Caki2 (cell line): ENCODE data around the gene TMEM120B. TPM values are rescaled to one million over a fixed set of nuclear protein-coding genes. Genes with fewer than 3 reads are reported as not detected.
"Not testable (repeated sequence)": the region's sequence is repeated elsewhere in the genome, so short reads cannot be mapped to it uniquely, and the experiment has no call there.

Experiments used
- DNase-seq: peaks from one replicate; pipeline ENCODE4 v3.0.0-alpha.2; 2015; ENCODE audit warnings: low read depth
- in situ Hi-C: cut with HindIII; loops from 2 replicates; pipeline ENCODE4 v1.10.0; 2016; ENCODE audit warnings: low sequenced_read_pairs, low pct_unique_long_range_greater_than_20kb, mixed read lengths
- total RNA-seq: library from RNA; depleted of rRNA; stranded (reverse); fragments of >200 nt; shearing (Covaris generic); gene quantifications from 2 replicates; pipeline ENCODE4 v1.2.3, GENCODE V29; 2014; ENCODE audit warnings: low replicate concordance

The TMEM120B gene
- total RNA-seq, 1 experiment from 2014 or later, result 9.6 TPM

DNA sequence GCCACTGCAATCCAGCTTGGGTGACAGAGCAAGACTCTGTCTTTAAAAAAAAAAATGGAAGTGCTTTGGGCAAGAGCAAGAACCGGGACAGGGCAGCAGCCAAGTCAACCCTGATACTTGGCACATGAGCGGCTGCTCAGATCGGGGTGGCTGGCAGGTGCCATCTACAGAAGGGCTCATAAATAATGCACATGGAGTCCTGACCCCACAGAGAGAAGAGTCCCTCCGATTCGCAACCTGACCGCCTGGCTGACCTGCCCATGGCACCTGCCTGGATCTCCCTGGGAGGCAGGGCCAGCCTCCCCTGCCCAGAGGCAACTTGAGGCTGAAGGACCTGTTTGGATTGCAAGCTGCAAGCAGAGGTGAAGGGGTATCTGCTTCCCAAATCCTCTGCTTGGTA is 9.6 kb upstream of the TMEM120B start:
- DNase-seq, result no peak
- in situ Hi-C loops, result no loop called here

DNA sequence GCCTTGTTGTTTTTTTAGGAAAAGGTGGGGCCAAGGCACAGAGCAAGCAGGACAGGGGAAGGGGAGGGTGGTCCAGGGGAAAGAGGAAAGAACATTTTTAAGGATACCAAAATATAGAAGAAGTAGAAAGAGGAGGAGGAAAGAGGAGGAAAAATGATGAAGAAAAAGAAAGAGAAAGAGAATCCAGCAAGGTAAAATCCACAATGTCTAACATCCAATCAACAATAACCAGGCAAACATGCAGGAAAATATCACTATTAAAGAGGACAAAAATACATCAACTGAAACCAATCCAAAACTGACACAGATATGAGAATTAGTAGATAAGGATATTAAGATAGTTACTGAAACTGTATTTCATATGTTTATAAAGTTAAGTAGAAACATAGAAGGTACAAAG is 7.0 kb upstream of the TMEM120B start:
- in situ Hi-C loops, result no loop called here
- DNase-seq, result no peak

GRCh38 chr12:121708313-121709063 is 4.1 kb upstream of the TMEM120B start:
- in situ Hi-C loops, result no loop called here

DNA sequence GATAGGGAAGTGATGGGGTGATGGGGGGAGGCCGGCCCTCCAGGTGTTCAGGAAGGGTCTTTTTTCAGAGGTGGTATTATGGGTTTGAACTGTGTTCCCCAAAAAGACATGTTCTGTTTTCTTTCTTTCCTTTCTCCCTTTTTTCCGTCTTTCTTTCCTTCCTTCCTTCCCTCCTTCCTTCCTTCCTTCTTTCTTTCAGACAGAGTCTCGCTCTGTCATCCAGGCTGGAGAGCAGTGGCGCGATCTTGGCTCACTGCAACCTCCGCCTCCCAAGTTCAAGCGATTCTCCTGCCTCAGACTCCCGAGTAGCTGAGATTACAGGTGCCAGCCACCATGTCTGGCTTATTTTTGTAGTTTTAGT is 3.5 kb upstream of the TMEM120B start:
- DNase-seq, in situ Hi-C loops: not testable (repeated sequence)

More at GRCh38 chr12:121708313-121709063, 4.1 kb upstream of the TMEM120B start:
- no peak for DNase-seq

DNA sequence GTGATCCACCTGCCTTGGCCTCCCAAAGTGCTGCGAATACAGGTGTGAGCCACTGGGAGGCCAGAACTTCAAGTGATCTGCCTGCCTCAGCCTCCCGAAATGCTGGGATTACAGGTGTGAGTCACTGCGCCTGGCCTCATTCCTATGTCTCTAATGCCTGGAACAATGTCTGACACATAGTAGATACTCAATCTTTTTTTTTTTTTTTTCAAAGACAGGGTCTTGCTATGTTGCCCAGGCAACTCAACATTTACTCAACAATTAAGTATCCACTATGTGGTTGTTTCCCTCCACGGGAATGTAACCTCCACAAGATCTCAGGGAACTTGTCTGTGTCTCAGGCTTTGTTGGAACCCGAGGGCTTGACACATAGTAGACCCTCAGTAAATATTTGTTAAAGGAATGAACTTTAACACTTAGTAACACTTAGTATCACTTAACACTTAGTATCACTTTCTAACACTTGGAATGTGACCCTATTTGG is 3.0 kb upstream of the TMEM120B start:
- peak; percentile 77 for DNase-seq
- in situ Hi-C loops, result no loop called here

DNA sequence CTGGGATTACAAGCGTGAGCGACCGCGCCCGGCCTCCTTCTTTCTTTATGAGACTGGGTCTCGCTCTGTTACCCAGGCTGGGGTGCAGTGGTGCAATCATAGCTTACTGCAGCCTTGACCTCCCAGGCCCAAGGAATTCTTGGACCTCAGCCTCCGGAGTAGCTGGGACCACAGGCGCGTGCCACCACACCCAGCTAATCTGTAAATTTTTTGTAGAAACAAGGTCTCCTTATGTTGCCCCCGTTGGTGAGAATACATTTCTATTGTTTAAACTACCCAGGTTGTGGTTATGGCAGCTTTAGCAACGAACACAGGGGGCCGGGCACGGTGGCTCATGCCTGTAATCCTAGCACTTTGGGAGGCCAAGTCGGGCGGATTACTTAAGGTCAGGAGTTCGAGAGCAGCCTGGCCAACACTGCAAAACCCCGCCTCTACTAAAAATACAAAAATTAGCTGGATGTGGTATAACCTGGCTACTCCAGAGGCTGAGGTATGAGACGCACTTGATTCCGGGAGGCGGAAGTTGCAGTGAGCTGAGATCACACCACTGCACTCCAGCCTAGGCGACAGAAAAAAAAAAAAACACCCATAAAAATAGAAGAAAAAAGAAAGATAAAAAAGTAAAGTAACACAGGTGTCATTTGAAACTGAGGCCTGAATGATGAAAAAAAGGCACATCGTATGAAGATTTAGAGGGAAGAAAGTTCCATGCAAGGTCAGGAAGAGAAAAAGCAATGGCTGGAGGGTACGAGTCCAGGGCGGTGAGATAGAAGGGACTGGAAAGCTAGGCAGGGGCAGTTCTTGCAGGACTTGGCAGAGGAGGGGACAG is 977 bp upstream of the TMEM120B start:
- in situ Hi-C loops, result no loop called here
- peak; percentile 53 for DNase-seq

- in situ Hi-C loops, result no loop called here
- no peak for DNase-seq
Measured at GRCh38 chr12:121712190-121712460, 427 bp upstream of the TMEM120B start.

DNA sequence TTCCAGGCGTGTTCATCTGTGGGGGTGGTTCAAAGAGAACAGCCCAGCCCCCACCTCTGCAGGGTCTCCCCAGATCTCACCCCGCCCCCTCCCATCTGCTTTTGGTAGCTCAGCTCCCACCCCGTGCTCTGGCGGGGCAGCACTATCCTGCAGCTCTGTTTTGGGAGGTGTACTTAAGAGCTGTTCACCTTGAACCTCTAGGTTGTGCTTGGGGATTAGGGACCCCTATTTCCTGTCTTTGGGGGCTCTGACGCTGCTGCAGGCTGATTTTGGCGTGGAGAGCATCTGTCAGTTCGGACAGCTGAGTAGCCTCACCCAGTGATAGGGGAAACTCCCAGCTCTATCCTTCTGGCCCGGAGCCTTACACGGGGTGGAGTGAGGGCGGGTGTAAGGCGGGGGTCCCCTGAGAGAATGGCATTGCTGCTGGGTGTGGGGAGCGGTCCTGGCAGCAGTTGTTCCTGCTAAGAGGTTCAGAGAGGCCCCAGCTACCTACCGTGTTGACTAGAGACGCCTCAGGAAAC is 765 bp downstream of the TMEM120B start:
- in situ Hi-C loops, result no loop called here
- no peak for DNase-seq

GRCh38 chr12:121713793-121714192 is 1.2 kb downstream of the TMEM120B start:
- in situ Hi-C loops, result no loop called here
- no peak for DNase-seq

DNA sequence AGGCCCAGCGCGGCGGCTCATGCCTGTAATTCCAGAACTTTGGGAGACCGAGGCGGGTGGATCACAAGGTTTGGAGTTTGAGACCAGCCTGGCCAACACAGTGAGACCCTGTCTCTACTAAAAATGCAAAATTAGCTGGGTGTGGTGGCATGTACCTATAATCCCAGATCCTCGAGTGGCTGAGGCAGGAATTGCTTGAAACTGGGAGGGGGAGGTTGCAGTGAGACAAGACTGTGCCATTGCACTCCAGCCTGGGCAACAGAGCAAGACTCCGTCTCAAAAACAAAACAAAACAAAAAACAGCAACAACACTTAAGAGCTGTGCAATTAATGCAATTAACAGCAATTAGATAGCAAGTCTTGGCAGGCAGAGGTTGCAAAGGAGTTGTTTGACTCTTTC is 2.5 kb downstream of the TMEM120B start:
- in situ Hi-C loops, DNase-seq: not testable (repeated sequence)

DNA sequence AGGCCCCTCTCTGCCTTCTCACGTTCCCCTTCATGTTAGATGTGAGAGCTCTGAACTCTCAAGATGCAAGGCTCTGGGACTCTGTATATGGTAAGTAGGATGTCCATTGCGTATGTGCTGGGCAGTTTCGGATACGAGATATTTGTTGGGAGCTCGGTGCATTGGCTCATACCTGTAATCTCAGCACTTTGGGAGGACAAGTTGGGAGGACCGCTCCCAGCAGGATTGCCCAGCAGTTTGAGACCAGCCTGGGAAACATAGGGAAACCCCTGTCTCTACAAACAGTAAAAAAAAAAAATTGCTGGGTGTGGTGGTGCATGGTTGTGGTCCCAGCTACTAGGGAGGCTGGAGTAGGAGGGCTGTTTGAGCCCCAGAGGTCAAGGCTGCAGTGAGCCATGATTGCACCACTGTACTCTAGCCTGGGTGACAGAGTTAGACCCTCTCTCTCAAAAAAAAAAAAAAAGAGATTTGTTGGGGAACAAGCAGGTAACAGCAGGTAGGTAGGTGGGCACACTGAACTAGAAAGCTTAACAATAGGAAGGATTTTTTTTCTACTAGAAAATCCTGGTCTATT is 3.4 kb downstream of the TMEM120B start:
- DNase-seq, result no peak
- in situ Hi-C loops, result no loop called here

- DNase-seq, result peak; percentile 61
- in situ Hi-C loops, result no loop called here
Measured at GRCh38 chr12:121717041-121717699, 4.6 kb downstream of the TMEM120B start.

DNA sequence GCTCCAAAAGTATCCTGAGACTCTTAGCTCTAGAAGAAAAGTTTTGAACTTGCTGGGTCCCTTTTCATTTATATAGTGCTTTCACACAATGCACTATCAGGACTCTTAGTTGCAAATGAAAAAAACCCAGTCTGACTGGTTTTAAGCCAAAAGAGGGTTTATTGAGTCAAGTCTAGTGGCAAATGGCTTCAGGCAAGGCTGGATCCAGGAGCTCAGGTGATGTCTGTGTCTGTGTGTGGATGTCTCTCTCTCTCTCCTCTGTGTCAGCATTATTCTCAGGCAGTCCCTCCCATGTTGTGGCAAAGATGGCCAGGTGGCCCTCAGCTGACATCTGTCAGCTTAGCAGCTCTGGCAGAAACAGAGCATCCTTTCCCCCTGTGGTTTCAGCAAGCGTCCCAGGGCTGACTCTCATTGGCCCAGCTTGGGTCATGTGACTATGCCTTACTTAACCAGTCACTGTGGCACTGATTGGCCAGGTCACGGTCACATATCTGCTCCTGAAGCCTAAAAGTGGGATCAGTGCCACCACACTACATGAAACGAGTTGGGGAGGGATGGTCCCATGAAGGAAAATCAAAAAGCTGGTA is 6.2 kb downstream of the TMEM120B start:
- in situ Hi-C loops, result no loop called here
- no peak for DNase-seq

DNA sequence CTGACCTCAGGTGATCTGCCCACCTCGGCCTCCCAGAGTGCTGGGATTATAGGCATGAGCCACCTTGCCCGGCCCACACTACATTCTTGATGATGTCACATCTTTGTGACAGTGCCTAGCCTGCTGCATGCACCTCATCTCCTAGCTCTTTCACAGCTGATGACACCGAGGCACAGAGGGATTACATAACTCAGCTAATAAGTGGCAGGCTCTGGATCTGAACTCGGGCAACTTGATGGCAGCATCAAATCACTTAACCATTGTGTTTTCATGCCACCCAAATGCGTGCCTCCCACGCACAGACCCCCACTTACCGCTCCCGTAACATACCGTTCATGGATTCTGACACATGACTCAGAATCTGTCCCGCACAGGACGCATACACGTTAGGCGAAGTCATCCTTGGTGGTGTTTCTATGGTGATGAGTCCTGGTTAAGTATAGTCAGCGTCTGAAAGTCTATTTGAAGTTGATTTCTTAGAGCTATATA is 7.4 kb downstream of the TMEM120B start:
- DNase-seq, result peak; percentile 80
- in situ Hi-C loops, result no loop called here

DNA sequence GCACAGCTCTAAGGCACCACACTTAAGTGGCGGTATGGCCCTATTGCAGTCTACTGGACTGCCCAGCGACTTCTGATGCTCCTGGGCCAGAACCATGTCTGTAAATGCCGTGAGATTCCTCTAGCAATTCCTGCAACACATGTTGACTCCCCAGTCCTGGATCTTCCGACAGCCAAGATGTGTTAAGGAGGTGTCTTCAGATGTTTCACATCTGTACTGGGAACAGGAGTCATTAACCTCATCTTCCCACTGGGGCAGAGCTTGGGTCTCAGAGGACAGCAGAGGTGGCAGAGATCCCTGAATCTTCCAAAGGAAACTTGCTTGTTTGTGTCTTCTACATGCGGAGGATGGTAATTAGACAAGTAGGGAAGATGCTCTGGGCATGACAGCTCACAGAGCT is 8.2 kb downstream of the TMEM120B start:
- no peak for DNase-seq
- in situ Hi-C loops, result no loop called here

DNA sequence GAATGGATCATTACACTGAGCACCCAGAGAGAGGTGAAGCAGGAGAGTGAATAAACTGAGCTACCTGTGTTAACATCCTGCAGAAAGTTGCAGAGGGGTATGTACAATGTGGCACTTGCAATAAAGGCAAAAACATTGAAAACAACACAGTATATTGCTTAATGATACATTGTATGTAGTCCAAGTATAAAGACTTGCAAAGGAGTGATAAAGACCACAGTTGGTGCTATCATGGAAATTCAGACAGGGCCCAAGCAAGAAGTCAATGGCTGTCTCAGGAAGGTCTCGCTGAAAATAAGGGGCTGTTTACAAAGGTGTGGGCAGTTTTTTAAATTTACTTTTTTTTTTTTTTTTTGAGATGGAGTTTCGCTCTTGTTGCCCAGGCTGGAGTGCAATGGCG is 10.0 kb downstream of the TMEM120B start:
- no peak for DNase-seq
- in situ Hi-C loops, result no loop called here

- in situ Hi-C loops, result no loop called here
- DNase-seq, result no peak
Measured at GRCh38 chr12:121723200-121723599, 10.6 kb downstream of the TMEM120B start.

DNA sequence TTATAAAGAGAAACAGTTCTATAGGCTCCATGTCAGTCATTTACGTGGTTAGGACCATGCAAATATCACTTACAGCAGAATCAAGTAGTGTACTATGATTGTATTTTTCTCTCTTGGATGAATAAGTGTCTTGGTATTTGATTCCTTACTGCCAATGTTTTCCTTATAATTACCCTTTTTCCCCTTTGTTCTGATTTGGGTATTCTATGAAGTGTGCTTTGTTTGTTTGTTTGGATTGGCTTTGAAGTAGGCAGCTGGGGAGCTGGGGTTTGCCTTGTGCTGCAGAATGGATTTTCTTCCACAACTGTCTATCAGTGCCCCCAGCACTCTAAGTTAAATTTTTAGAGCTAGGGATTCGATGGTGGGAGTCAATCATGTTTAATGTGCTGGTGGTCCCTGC is 12.4 kb downstream of the TMEM120B start:
- DNase-seq, result peak; percentile 29
- in situ Hi-C loops, result no loop called here
